GM23338 (cell line): ENCODE measurements around the gene DAGLB. TPM values are rescaled to one million over a fixed set of nuclear protein-coding genes. Genes with fewer than 3 reads are reported as not detected.
"Not testable (repeated sequence)": the region's sequence is repeated elsewhere in the genome, so short reads cannot be mapped to it uniquely, and the experiment has no call there.

Experiments used
- ATAC-seq: fragments of 200-7000 bp; cut with Tn5 transposase; 3 replicates; pipeline ENCODE4 v1.9.1; 2020
- DNase-seq: peaks from one replicate; pipeline ENCODE4 v3.0.0-alpha.2; 2015; ENCODE audit warnings: low spot score
- H2AFZ ChIP-seq: fragments of 200-600 bp; sonication (generic); 2 replicates; pipeline ENCODE4 v1.8.0; 2016; ENCODE audit warnings: antibody characterized with exemption, mild to moderate bottlenecking, moderate library complexity
- H3F3A ChIP-seq: fragments of 200-600 bp; sonication (generic); replicated peaks from 2 replicates; pipeline ENCODE4 v1.8.0; 2017; ENCODE audit warnings: antibody characterized with exemption, mixed run types, low read depth
- H3K27ac ChIP-seq: fragments of 200-600 bp; sonication (generic); 2 replicates; pipeline ENCODE4 v1.6.1; 2016; ENCODE audit warnings: low read depth
- H3K27me3 ChIP-seq: fragments of 200-600 bp; sonication (generic); 2 replicates; pipeline ENCODE4 v1.8.0; 2016; ENCODE audit warnings: mild to moderate bottlenecking, mixed run types, moderate library complexity; ENCODE audit not compliant: insufficient read depth
- H3K36me3 ChIP-seq: fragments of 200-600 bp; sonication (generic); 2 replicates; pipeline ENCODE4 v1.8.0; 2016; ENCODE audit warnings: mild to moderate bottlenecking; ENCODE audit not compliant: insufficient read depth
- H3K4me1 ChIP-seq: fragments of 200-600 bp; sonication (generic); 2 replicates; pipeline ENCODE4 v1.8.0; 2016; ENCODE audit warnings: mild to moderate bottlenecking, moderate library complexity; ENCODE audit not compliant: insufficient read depth
- H3K4me2 ChIP-seq: fragments of 200-600 bp; sonication (generic); 2 replicates; pipeline ENCODE4 v1.7.1; 2017; ENCODE audit warnings: mixed run types
- H3K4me3 ChIP-seq: fragments of 200-600 bp; sonication (generic); 2 replicates; pipeline ENCODE4 v1.6.1; 2016; ENCODE audit warnings: mixed run types
- H3K79me2 ChIP-seq: fragments of 200-600 bp; sonication (generic); replicated peaks from 2 replicates; pipeline ENCODE4 v1.8.0; 2017; ENCODE audit warnings: mild to moderate bottlenecking; ENCODE audit not compliant: insufficient read depth
- H3K9me2 ChIP-seq: fragments of 200-600 bp; sonication (generic); 2 replicates; pipeline ENCODE4 v1.8.0; 2017; ENCODE audit not compliant: insufficient read depth
- H4K20me1 ChIP-seq: fragments of 200-600 bp; sonication (generic); replicated peaks from 2 replicates; pipeline ENCODE4 v1.8.0; 2017; ENCODE audit warnings: mild to moderate bottlenecking; ENCODE audit not compliant: insufficient read depth
- H3K27ac Mint-ChIP-seq: 2 replicates; pipeline ENCODE4 v1.8.0; 2020; ENCODE audit warnings: inconsistent platforms, mild to moderate bottlenecking, moderate library complexity, mixed read lengths
- H3K27me3 Mint-ChIP-seq: 3 replicates; pipeline ENCODE4 v1.8.0; 2022; ENCODE audit warnings: low read depth, mild to moderate bottlenecking, moderate library complexity, mixed read lengths, inconsistent platforms; ENCODE audit not compliant: insufficient read depth, poor library complexity
- H3K36me3 Mint-ChIP-seq: 3 replicates; pipeline ENCODE4 v1.8.0; 2021; ENCODE audit warnings: low read depth, mild to moderate bottlenecking, inconsistent platforms, moderate library complexity, mixed read lengths
- H3K4me1 Mint-ChIP-seq: 3 replicates; pipeline ENCODE4 v1.8.0; 2020; ENCODE audit warnings: mild to moderate bottlenecking, inconsistent platforms, mixed read lengths
- H3K4me3 Mint-ChIP-seq: 3 replicates; pipeline ENCODE4 v1.8.0; 2021; ENCODE audit warnings: moderate library complexity, mild to moderate bottlenecking, inconsistent platforms, mixed read lengths
- H3K9me3 Mint-ChIP-seq: 3 replicates; pipeline ENCODE4 v1.8.0; 2020; ENCODE audit warnings: moderate library complexity, mild to moderate bottlenecking, inconsistent platforms, mixed read lengths
- CREB1 ChIP-seq: fragments of 250-450 bp; sonication (Bioruptor Pico); IDR thresholded peaks from 2 replicates; pipeline ENCODE4 v1.5.0; 2020; ENCODE audit warnings: low read depth, mild to moderate bottlenecking, moderate library complexity
- JUNB ChIP-seq: IDR thresholded peaks from one replicate; pipeline ENCODE4 v1.6.1; 2016; ENCODE audit warnings: antibody characterized with exemption; ENCODE audit not compliant: unreplicated experiment
- NANOG ChIP-seq: IDR thresholded peaks from 2 replicates; pipeline ENCODE4 v1.6.1; 2016; ENCODE audit warnings: antibody characterized with exemption, borderline replicate concordance
- polyA plus RNA-seq: library from polyadenylated mRNA; unstranded; fragments of >200 nt; fragmentation: Nextera tagmentation; extraction: Ambion mirVana; gene quantifications from 2 replicates; pipeline ENCODE4 v1.2.1, GENCODE V29; 2016
- total RNA-seq: library from RNA; depleted of rRNA; stranded (reverse); fragments of >200 nt; shearing (Covaris generic); gene quantifications from 2 replicates; pipeline ENCODE4 v1.2.3, GENCODE V29; 2014
- TF ChIP-seq, protein P1 (sequence below): fragments of 250-450 bp; sonication (Bioruptor Pico); IDR thresholded peaks from 2 replicates; pipeline ENCODE4 v1.5.0; 2020; ENCODE audit warnings: mild to moderate bottlenecking, moderate library complexity
- TF ChIP-seq, protein P2 (sequence below): IDR thresholded peaks from 2 replicates; pipeline ENCODE4 v1.6.1; 2016; ENCODE audit warnings: antibody characterized with exemption

DAGLB gene
- total and polyA plus RNA-seq, 2 experiments from 2014 or later, result 13.8 to 26.0 TPM

DNA sequence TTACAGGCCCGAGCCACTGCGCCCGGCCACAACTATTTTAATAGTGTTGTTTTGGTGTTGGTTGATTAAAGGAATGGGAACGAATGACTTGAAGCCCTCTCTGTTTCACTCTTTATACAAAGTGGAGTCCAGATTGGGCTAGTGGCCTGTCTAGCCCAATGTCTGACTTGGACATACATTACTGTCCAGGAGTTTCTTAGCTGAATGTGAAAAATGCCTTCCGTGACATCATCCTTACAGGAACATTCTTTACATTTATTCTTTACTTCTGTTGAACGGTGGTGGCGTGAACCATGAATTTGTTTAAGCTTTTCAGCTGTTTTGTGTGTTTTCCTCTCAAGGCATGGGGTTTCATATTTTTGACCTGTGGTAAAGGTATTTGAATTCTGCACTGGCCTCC is 67.9 kb downstream of the DAGLB start (continued):
- TF ChIP-seq CREB1 (CRISPR knock-in tag), result no peak
- TF ChIP-seq JUNB, result no peak
- no peak for TF ChIP-seq NANOG
- TF ChIP-seq, protein P1, sequence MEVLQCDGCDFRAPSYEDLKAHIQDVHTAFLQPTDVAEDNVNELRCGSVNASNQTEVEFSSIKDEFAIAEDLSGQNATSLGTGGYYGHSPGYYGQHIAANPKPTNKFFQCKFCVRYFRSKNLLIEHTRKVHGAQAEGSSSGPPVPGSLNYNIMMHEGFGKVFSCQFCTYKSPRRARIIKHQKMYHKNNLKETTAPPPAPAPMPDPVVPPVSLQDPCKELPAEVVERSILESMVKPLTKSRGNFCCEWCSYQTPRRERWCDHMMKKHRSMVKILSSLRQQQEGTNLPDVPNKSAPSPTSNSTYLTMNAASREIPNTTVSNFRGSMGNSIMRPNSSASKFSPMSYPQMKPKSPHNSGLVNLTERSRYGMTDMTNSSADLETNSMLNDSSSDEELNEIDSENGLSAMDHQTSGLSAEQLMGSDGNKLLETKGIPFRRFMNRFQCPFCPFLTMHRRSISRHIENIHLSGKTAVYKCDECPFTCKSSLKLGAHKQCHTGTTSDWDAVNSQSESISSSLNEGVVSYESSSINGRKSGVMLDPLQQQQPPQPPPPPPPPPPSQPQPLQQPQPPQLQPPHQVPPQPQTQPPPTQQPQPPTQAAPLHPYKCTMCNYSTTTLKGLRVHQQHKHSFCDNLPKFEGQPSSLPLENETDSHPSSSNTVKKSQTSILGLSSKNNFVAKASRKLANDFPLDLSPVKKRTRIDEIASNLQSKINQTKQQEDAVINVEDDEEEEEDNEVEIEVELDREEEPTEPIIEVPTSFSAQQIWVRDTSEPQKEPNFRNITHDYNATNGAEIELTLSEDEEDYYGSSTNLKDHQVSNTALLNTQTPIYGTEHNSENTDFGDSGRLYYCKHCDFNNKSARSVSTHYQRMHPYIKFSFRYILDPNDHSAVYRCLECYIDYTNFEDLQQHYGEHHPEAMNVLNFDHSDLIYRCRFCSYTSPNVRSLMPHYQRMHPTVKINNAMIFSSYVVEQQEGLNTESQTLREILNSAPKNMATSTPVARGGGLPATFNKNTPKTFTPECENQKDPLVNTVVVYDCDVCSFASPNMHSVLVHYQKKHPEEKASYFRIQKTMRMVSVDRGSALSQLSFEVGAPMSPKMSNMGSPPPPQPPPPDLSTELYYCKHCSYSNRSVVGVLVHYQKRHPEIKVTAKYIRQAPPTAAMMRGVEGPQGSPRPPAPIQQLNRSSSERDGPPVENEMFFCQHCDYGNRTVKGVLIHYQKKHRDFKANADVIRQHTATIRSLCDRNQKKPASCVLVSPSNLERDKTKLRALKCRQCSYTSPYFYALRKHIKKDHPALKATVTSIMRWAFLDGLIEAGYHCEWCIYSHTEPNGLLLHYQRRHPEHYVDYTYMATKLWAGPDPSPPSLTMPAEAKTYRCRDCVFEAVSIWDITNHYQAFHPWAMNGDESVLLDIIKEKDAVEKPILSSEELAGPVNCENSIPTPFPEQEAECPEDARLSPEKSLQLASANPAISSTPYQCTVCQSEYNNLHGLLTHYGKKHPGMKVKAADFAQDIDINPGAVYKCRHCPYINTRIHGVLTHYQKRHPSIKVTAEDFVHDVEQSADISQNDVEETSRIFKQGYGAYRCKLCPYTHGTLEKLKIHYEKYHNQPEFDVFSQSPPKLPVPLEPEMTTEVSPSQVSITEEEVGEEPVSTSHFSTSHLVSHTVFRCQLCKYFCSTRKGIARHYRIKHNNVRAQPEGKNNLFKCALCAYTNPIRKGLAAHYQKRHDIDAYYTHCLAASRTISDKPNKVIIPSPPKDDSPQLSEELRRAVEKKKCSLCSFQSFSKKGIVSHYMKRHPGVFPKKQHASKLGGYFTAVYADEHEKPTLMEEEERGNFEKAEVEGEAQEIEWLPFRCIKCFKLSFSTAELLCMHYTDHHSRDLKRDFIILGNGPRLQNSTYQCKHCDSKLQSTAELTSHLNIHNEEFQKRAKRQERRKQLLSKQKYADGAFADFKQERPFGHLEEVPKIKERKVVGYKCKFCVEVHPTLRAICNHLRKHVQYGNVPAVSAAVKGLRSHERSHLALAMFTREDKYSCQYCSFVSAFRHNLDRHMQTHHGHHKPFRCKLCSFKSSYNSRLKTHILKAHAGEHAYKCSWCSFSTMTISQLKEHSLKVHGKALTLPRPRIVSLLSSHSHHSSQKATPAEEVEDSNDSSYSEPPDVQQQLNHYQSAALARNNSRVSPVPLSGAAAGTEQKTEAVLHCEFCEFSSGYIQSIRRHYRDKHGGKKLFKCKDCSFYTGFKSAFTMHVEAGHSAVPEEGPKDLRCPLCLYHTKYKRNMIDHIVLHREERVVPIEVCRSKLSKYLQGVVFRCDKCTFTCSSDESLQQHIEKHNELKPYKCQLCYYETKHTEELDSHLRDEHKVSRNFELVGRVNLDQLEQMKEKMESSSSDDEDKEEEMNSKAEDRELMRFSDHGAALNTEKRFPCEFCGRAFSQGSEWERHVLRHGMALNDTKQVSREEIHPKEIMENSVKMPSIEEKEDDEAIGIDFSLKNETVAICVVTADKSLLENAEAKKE (CRISPR knock-in tag), result no peak
- TF ChIP-seq, protein P2, sequence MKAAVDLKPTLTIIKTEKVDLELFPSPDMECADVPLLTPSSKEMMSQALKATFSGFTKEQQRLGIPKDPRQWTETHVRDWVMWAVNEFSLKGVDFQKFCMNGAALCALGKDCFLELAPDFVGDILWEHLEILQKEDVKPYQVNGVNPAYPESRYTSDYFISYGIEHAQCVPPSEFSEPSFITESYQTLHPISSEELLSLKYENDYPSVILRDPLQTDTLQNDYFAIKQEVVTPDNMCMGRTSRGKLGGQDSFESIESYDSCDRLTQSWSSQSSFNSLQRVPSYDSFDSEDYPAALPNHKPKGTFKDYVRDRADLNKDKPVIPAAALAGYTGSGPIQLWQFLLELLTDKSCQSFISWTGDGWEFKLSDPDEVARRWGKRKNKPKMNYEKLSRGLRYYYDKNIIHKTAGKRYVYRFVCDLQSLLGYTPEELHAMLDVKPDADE, result no peak

DNA sequence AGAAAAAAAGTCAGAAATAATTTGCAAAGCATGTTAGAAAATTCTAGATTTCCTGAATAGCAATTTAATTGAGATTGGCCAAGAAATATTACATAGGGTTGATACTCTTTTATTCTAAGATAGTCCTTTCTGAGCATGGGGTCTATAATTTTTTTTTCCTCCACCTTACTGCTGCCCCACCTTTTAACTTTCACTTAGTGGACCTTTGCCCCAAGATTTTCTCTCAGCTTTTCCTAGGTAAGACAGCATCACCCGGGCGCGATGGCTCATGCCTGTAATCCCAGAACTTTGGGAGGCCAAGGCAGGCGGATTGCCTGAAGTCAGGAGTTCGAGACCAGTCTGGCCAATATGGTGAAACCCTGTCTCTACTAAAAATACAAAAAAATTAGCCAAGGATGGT is 69.2 kb downstream of the DAGLB start:
- not testable (repeated sequence) for DNase-seq, H3K9me2 ChIP-seq, H3K36me3 ChIP-seq, H3K4me3 Mint-ChIP-seq, H3K9me3 Mint-ChIP-seq, H3K4me3 ChIP-seq, ATAC-seq, H3F3A ChIP-seq, H2AFZ ChIP-seq, H3K27me3 ChIP-seq, H3K27ac Mint-ChIP-seq
- Histone ChIP-seq H3K4me2 (0 out of 2 replicates have a peak overlapping the region, but pooled peaks have one; percentile 29), H3K79me2 (peaks cover 88% of the 10 kb centered on the region), H3K4me1 (peaks cover 41% of the 10 kb centered on the region), H3K27ac (0 out of 2 replicates have a peak overlapping the region, but pooled peaks have one; percentile 23), H4K20me1 (peaks cover 71% of the 10 kb centered on the region)
- Mint-ChIP-seq H3K36me3 (peaks cover 40% of the 10 kb centered on the region), H3K27me3 (peaks cover 14% of the 10 kb centered on the region), H3K4me1 (peaks cover 44% of the 10 kb centered on the region)
